HEK293 (cell line): ENCODE measurements around the gene STIM2.

ENCODE experiments used
- CTCF ChIA-PET: fragments of 350-600 bp; formaldehyde crosslinking; extraction: SDS; loops from one replicate; lab custom pipeline; 2021; ENCODE audit warnings: antibody characterized with exemption; lab: Yijun Ruan, JAX
- POLR2A ChIA-PET: fragments of 300-600 bp; formaldehyde crosslinking; extraction: SDS; loops from one replicate; lab custom pipeline; 2020; ENCODE audit warnings: antibody characterized with exemption, inconsistent platforms; lab: Yijun Ruan, JAX
- H3K27ac ChIP-seq: fragments of 200-500 bp; sonication (Bioruptor generic); 2 replicates; pipeline ENCODE4 v1.5.1; 2014; ENCODE audit warnings: low read depth, low read length, control low read depth, inconsistent platforms; ENCODE audit errors: extremely low read depth
- H3K36me3 ChIP-seq, 2 experiments: fragments of 200-500 bp in 1 of 2; sonication (Bioruptor generic) in 1 of 2; 1 replicate in 1 of 2; 2 replicates in 1 of 2; pipeline ENCODE4 v1.5.1; 2014 to 2017; ENCODE audit warnings: inconsistent platforms in 2 of 2, low read length in 2 of 2; ENCODE audit not compliant: control insufficient read depth in 2 of 2, insufficient read depth in 1 of 2
- H3K4me1 ChIP-seq: fragments of 200-500 bp; sonication (Bioruptor generic); 2 replicates; pipeline ENCODE4 v1.5.1; 2014; ENCODE audit warnings: mild to moderate bottlenecking, low read length, inconsistent platforms; ENCODE audit not compliant: control insufficient read depth, insufficient read depth
- H3K4me3 ChIP-seq: 2 replicates; pipeline ENCODE4 v1.5.1; 2011; ENCODE audit warnings: low read depth, mild to moderate bottlenecking, control low read depth, low read length, moderate library complexity
- H3K9me3 ChIP-seq: fragments of 200-500 bp; sonication (Bioruptor generic); 2 replicates; pipeline ENCODE4 v1.5.1; 2014; ENCODE audit warnings: low read depth, low read length, inconsistent platforms; ENCODE audit not compliant: control insufficient read depth, insufficient read depth
- BCL11B ChIP-seq: fragments of 450-650 bp; formaldehyde crosslinking; IDR thresholded peaks from 2 replicates; pipeline ENCODE4 v1.5.1; 2016; ENCODE audit warnings: low read depth, missing biosample characterization, missing genetic modification characterization
- HOXA7 ChIP-seq: sonication (generic); formaldehyde crosslinking; IDR thresholded peaks from 2 replicates; pipeline ENCODE4 v1.8.1; 2022; ENCODE audit warnings: missing genetic modification reagents, borderline replicate concordance
- HOXC10 ChIP-seq: sonication (generic); formaldehyde crosslinking; IDR thresholded peaks from 2 replicates; pipeline ENCODE4 v1.8.1; 2023; ENCODE audit warnings: mild to moderate bottlenecking, missing genetic modification reagents
- HOXD13 ChIP-seq: sonication (generic); formaldehyde crosslinking; IDR thresholded peaks from 2 replicates; pipeline ENCODE4 v1.8.0; 2022; ENCODE audit warnings: missing genetic modification reagents, borderline replicate concordance
- IKZF3 ChIP-seq: fragments of 450-650 bp; IDR thresholded peaks from 2 replicates; pipeline ENCODE4 v1.5.0; 2018; ENCODE audit warnings: missing biosample characterization, mild to moderate bottlenecking, missing genetic modification characterization, moderate library complexity
- OVOL3 ChIP-seq: fragments of 450-650 bp; formaldehyde crosslinking; IDR thresholded peaks from 2 replicates; pipeline ENCODE4 v1.5.1; 2016; ENCODE audit warnings: missing biosample characterization, missing genetic modification characterization
- RBAK ChIP-seq: fragments of 450-650 bp; formaldehyde crosslinking; IDR thresholded peaks from 2 replicates; pipeline ENCODE4 v1.5.1; 2016; ENCODE audit warnings: missing biosample characterization, missing genetic modification characterization
- SCRT1 ChIP-seq: fragments of 450-650 bp; formaldehyde crosslinking; IDR thresholded peaks from 2 replicates; pipeline ENCODE4 v1.5.1; 2016; ENCODE audit warnings: missing biosample characterization, missing genetic modification characterization, borderline replicate concordance
- ZBTB44 ChIP-seq: fragments of 450-650 bp; IDR thresholded peaks from 2 replicates; pipeline ENCODE4 v1.5.1; 2018; ENCODE audit warnings: missing biosample characterization, mild to moderate bottlenecking, missing genetic modification characterization
- ZNF16 ChIP-seq: fragments of 450-650 bp; formaldehyde crosslinking; IDR thresholded peaks from 2 replicates; pipeline ENCODE4 v1.5.1; 2016; ENCODE audit warnings: low read depth, missing biosample characterization, missing genetic modification characterization
- ZNF184 ChIP-seq: fragments of 450-650 bp; IDR thresholded peaks from 2 replicates; pipeline ENCODE4 v1.5.1; 2018; ENCODE audit warnings: missing biosample characterization, mild to moderate bottlenecking, missing genetic modification characterization
- ZNF26 ChIP-seq: fragments of 450-650 bp; formaldehyde crosslinking; IDR thresholded peaks from 2 replicates; pipeline ENCODE4 v1.5.1; 2016; ENCODE audit warnings: missing biosample characterization, missing genetic modification characterization
- ZNF302 ChIP-seq: fragments of 450-650 bp; formaldehyde crosslinking; IDR thresholded peaks from 2 replicates; pipeline ENCODE4 v1.5.1; 2016; ENCODE audit warnings: missing biosample characterization, missing genetic modification characterization, low read depth
- ZNF324 ChIP-seq: fragments of 450-650 bp; formaldehyde crosslinking; IDR thresholded peaks from 2 replicates; pipeline ENCODE4 v1.5.1; 2016; ENCODE audit warnings: missing biosample characterization, missing genetic modification characterization
- ZNF341 ChIP-seq: fragments of 450-650 bp; formaldehyde crosslinking; IDR thresholded peaks from 2 replicates; pipeline ENCODE4; 2016; ENCODE audit warnings: low read depth, missing biosample characterization, missing genetic modification characterization
- ZNF398 ChIP-seq: fragments of 450-650 bp; formaldehyde crosslinking; IDR thresholded peaks from 2 replicates; pipeline ENCODE4 v1.5.1; 2017; ENCODE audit warnings: missing biosample characterization, missing genetic modification characterization
- ZNF433 ChIP-seq: fragments of 450-650 bp; formaldehyde crosslinking; IDR thresholded peaks from 2 replicates; pipeline ENCODE4 v1.5.1; 2016; ENCODE audit warnings: missing biosample characterization, missing genetic modification characterization, low read depth
- ZNF544 ChIP-seq: fragments of 450-650 bp; formaldehyde crosslinking; IDR thresholded peaks from 2 replicates; pipeline ENCODE4 v1.5.0; 2017; ENCODE audit warnings: missing biosample characterization, missing genetic modification characterization
- ZNF549 ChIP-seq: fragments of 450-650 bp; IDR thresholded peaks from 2 replicates; pipeline ENCODE4 v1.5.1; 2018; ENCODE audit warnings: missing biosample characterization, missing genetic modification characterization, mild to moderate bottlenecking, inconsistent platforms, moderate library complexity
- ZNF585B ChIP-seq: fragments of 450-650 bp; formaldehyde crosslinking; IDR thresholded peaks from 2 replicates; pipeline ENCODE4 v1.5.1; 2016; ENCODE audit warnings: missing biosample characterization, missing genetic modification characterization
- ZNF626 ChIP-seq: fragments of 450-650 bp; sonication (Bioruptor Pico); formaldehyde crosslinking; IDR thresholded peaks from 2 replicates; pipeline ENCODE4 v1.5.1; 2018; ENCODE audit warnings: missing biosample characterization, missing genetic modification characterization, inconsistent platforms
- ZNF704 ChIP-seq: fragments of 450-650 bp; formaldehyde crosslinking; IDR thresholded peaks from 2 replicates; pipeline ENCODE4 v1.5.1; 2016; ENCODE audit warnings: missing biosample characterization, missing genetic modification characterization
- ZNF76 ChIP-seq: fragments of 450-650 bp; formaldehyde crosslinking; IDR thresholded peaks from 2 replicates; pipeline ENCODE4; 2016; ENCODE audit warnings: low read depth, missing biosample characterization, missing genetic modification characterization, borderline replicate concordance
- ZNF837 ChIP-seq: fragments of 450-650 bp; formaldehyde crosslinking; IDR thresholded peaks from 2 replicates; pipeline ENCODE4 v1.5.1; 2016; ENCODE audit warnings: missing biosample characterization, missing genetic modification characterization
- ZSCAN30 ChIP-seq: fragments of 450-650 bp; IDR thresholded peaks from 2 replicates; pipeline ENCODE4 v1.5.1; 2018; ENCODE audit warnings: missing biosample characterization, mild to moderate bottlenecking, missing genetic modification characterization, moderate library complexity

STIM2 gene

GRCh38 chr4:27016551-27016950 is 155.9 kb downstream of the STIM2 start:
- H3K27ac ChIP-seq = no peak overlapping the region
- no peaks in the 10 kb centered on the region for H3K9me3 ChIP-seq
- ChIA-PET CTCF (no interaction called here), POLR2A (no interaction called here)
- no peaks in the 10 kb centered on the region for H3K4me1 ChIP-seq
- H3K36me3 ChIP-seq = peaks cover 0 to 26% of the 10 kb centered on the region in 2 experiments; a peak in 1 of 3 replicates
- TF ChIP-seq OVOL3 (tag by site-specific recombination) (no peak), SCRT1 (no peak), ZNF324 (no peak), IKZF3 (tag by site-specific recombination) (no peak)
- TF ChIP-seq, all 188 proteins: peak for 0
- no peak overlapping the region for H3K4me3 ChIP-seq

GRCh38 chr4:27017623-27018022 is 157.0 kb downstream of the STIM2 start:
- POLR2A ChIA-PET = no interaction called here
- TF ChIP-seq ZBTB44 = no peak
- TF ChIP-seq ZNF324 = no peak
- TF ChIP-seq ZNF184 = no peak
- TF ChIP-seq ZNF626 (tag by site-specific recombination) = no peak
- no peak for TF ChIP-seq ZNF433
- TF ChIP-seq BCL11B (tag by site-specific recombination) = no peak
- no peak for TF ChIP-seq ZSCAN30 (tag by site-specific recombination)
- TF ChIP-seq ZNF341 (tag by site-specific recombination) = no peak
- no peak for TF ChIP-seq ZNF704 (tag by site-specific recombination)
- TF ChIP-seq HOXA7 (CRISPR knock-in tag) = no peak
- TF ChIP-seq ZNF837 (tag by site-specific recombination) = no peak
- TF ChIP-seq ZNF302 (tag by site-specific recombination) = no peak
- TF ChIP-seq ZNF26 (tag by site-specific recombination) = no peak
- TF ChIP-seq HOXD13 = no peak
- TF ChIP-seq ZNF549 (tag by site-specific recombination) = no peak
- CTCF ChIA-PET = no interaction called here
- Histone ChIP-seq H3K4me3 (no peak overlapping the region), H3K27ac (no peak overlapping the region), H3K36me3 (peaks cover 0 to 30% of the 10 kb centered on the region in 2 experiments; a peak in 1 of 3 replicates), H3K9me3 (no peaks in the 10 kb centered on the region), H3K4me1 (no peaks in the 10 kb centered on the region)

- Histone ChIP-seq H3K4me3 (no peak overlapping the region), H3K27ac (no peak overlapping the region), H3K36me3 (peaks cover 0 to 31% of the 10 kb centered on the region in 2 experiments; a peak in 1 of 3 replicates), H3K4me1 (no peaks in the 10 kb centered on the region), H3K9me3 (no peaks in the 10 kb centered on the region)
- POLR2A ChIA-PET = no interaction called here
- CTCF ChIA-PET = no interaction called here
- no peak for TF ChIP-seq OVOL3 (tag by site-specific recombination)
- no peak for TF ChIP-seq ZNF76 (tag by site-specific recombination)
- TF ChIP-seq HOXD13 = no peak
- TF ChIP-seq ZNF704 (tag by site-specific recombination) = no peak
- no peak for TF ChIP-seq ZNF585B
- no peak for TF ChIP-seq ZNF398 (tag by site-specific recombination)
- TF ChIP-seq ZNF544 = no peak
- TF ChIP-seq HOXC10 (CRISPR knock-in tag) = no peak
- TF ChIP-seq ZNF16 = no peak
- no peak for TF ChIP-seq RBAK (tag by site-specific recombination)
These were observed 157.4 kb downstream of the STIM2 start for GRCh38 chr4:27018076-27018475.
